Testis (tissue), 2 donors: ENCODE results near the gene SPAG6.

Experiments
- CTCF ChIP-seq, 3 experiments: fragments of 450-650 bp in 2 of 3; fragments of 200-600 bp in 1 of 3; sonication (generic) in 1 of 3; IDR thresholded peaks; one replicate each; pipeline ENCODE4 v1.5.1; 2016 to 2019; ENCODE audit warnings: antibody characterized with exemption in 3 of 3, mild to moderate bottlenecking in 2 of 3, moderate library complexity in 1 of 3
- POLR2A ChIP-seq: fragments of 450-650 bp; IDR thresholded peaks from one replicate; pipeline ENCODE4 v1.6.1; 2017; ENCODE audit warnings: antibody characterized with exemption, mild to moderate bottlenecking, moderate library complexity

GRCh38 chr10:22372298-22372697, 27.0 kb downstream of the SPAG6 start:
- TF ChIP-seq POLR2A (no peak), CTCF (IDR thresholded peaks at IDR 0.05) (no peak)
